ENCODE measurements around the gene KDF1. TPM values are rescaled to one million over a fixed set of nuclear protein-coding genes. Genes with fewer than 3 reads are reported as not detected.

The KDF1 gene
- total RNA-seq, 4 donors from 2014 or later: not detected

GRCh38 chr1:26971590-26971989 is 11.3 kb upstream of the KDF1 start:
- H3K9me3 ChIP-seq: no peaks in the 10 kb centered on the region
- DNase-seq (ENCODE audit: low spot score in 2 of 2): no peak
- no peaks in the 10 kb centered on the region for H3K4me1 ChIP-seq
- H3K36me3 ChIP-seq: no peaks in the 10 kb centered on the region
- 70 to 77% methylated on average over 3 of the region's 3 CpGs for WGBS, 2 donors
- H3K4me3 ChIP-seq: no peak overlapping the region
- TF ChIP-seq POLR2A (IDR thresholded peaks at IDR 0.05) (no peak), EP300 (IDR thresholded peaks at IDR 0.05) (no peak)
- peaks cover 0 to 10% of the 10 kb centered on the region in 2 donors for H3K27me3 ChIP-seq
- H3K27ac ChIP-seq: no peak overlapping the region

- Histone ChIP-seq H3K4me3 (no peak overlapping the region), H3K27me3 (peaks cover 0 to 16% of the 10 kb centered on the region in 2 donors), H3K36me3 (no peaks in the 10 kb centered on the region), H3K9me3 (no peaks in the 10 kb centered on the region), H3K4me1 (no peaks in the 10 kb centered on the region), H3K27ac (no peak overlapping the region)
- DNase-seq (ENCODE audit: low spot score in 2 of 2): no peak
- 48 to 59% methylated on average over 7 of the region's 7 CpGs for WGBS, 2 donors
- no peak for TF ChIP-seq EP300 (IDR thresholded peaks at IDR 0.05)
- no peak for TF ChIP-seq POLR2A (IDR thresholded peaks at IDR 0.05)
- TF ChIP-seq CTCF (IDR thresholded peaks at IDR 0.05): no peak
Measured at GRCh38 chr1:26970810-26971209, 10.5 kb upstream of the KDF1 start.

- H3K27me3 ChIP-seq: peaks cover 0 to 58% of the 10 kb centered on the region in 2 donors
- WGBS, 2 donors: 90% methylated on average over 9 of the region's 9 CpGs
- TF ChIP-seq POLR2A (IDR thresholded peaks at IDR 0.05): no peak
- no peak for TF ChIP-seq EP300 (IDR thresholded peaks at IDR 0.05)
- no peak for TF ChIP-seq CTCF (IDR thresholded peaks at IDR 0.05)
- DNase-seq (ENCODE audit: low spot score in 2 of 2): no peak
- H3K4me3 ChIP-seq: no peak overlapping the region
- H3K36me3 ChIP-seq: no peaks in the 10 kb centered on the region
- no peaks in the 10 kb centered on the region for H3K4me1 ChIP-seq
- no peaks in the 10 kb centered on the region for H3K9me3 ChIP-seq
- no peak overlapping the region for H3K27ac ChIP-seq
Measured at GRCh38 chr1:26965628-26966027, 5.4 kb upstream of the KDF1 start.

GRCh38 chr1:26965213-26965612 is 4.9 kb upstream of the KDF1 start:
- Histone ChIP-seq H3K27ac (no peak overlapping the region), H3K9me3 (no peaks in the 10 kb centered on the region), H3K4me3 (no peak overlapping the region), H3K36me3 (no peaks in the 10 kb centered on the region), H3K27me3 (peaks cover 0 to 60% of the 10 kb centered on the region in 2 donors), H3K4me1 (peaks cover 0 to 2% (median 1%) of the 10 kb centered on the region in 4 donors)
- DNase-seq (ENCODE audit: low spot score in 2 of 2): no peak
- WGBS, 2 donors: 92 to 93% methylated on average over 6 of the region's 6 CpGs
- TF ChIP-seq EP300 (IDR thresholded peaks at IDR 0.05) (no peak), CTCF (IDR thresholded peaks at IDR 0.05) (no peak), POLR2A (IDR thresholded peaks at IDR 0.05) (no peak)

- Histone ChIP-seq H3K4me3 (no peak overlapping the region), H3K27ac (no peak overlapping the region), H3K36me3 (no peaks in the 10 kb centered on the region), H3K27me3 (peaks cover 0 to 91% of the 10 kb centered on the region in 2 donors), H3K9me3 (peaks cover 0 to 3% (median 0%) of the 10 kb centered on the region in 4 donors), H3K4me1 (peaks cover 0 to 12% (median 9%) of the 10 kb centered on the region in 4 donors)
- TF ChIP-seq POLR2A (IDR thresholded peaks at IDR 0.05): no peak
- no peak for TF ChIP-seq CTCF (IDR thresholded peaks at IDR 0.05)
- no peak for TF ChIP-seq EP300 (IDR thresholded peaks at IDR 0.05)
- WGBS, 2 donors: 65 to 66% methylated on average over 3 of the region's 3 CpGs
- DNase-seq (ENCODE audit: low spot score in 2 of 2): no peak
Measured at GRCh38 chr1:26961826-26962225, 1.6 kb upstream of the KDF1 start.

- peaks cover 0 to 6% (median 0%) of the 10 kb centered on the region in 3 donors for H3K36me3 ChIP-seq
- no peak for DNase-seq (ENCODE audit: low spot score in 2 of 2)
- 29 to 35% methylated on average over 3 of the region's 3 CpGs for WGBS, 2 donors
- no peak overlapping the region for H3K27ac ChIP-seq
- H3K4me1 ChIP-seq: peaks cover 0 to 12% (median 9%) of the 10 kb centered on the region in 4 donors
- H3K27me3 ChIP-seq: peaks cover 0 to 82% of the 10 kb centered on the region in 2 donors
- TF ChIP-seq EP300 (IDR thresholded peaks at IDR 0.05): no peak
- H3K4me3 ChIP-seq: peak overlapping the region in 1 of 4 donors; percentile 57
- peaks cover 0 to 15% (median 0%) of the 10 kb centered on the region in 4 donors for H3K9me3 ChIP-seq
Measured at GRCh38 chr1:26960625-26960966, 328 bp upstream of the KDF1 start.
